ENCODE results near the gene KRTAP4-11.
"Not testable (repeated sequence)": the region's sequence is repeated elsewhere in the genome, so short reads cannot be mapped to it uniquely, and the experiment has no call there.

KRTAP4-11 gene

DNA sequence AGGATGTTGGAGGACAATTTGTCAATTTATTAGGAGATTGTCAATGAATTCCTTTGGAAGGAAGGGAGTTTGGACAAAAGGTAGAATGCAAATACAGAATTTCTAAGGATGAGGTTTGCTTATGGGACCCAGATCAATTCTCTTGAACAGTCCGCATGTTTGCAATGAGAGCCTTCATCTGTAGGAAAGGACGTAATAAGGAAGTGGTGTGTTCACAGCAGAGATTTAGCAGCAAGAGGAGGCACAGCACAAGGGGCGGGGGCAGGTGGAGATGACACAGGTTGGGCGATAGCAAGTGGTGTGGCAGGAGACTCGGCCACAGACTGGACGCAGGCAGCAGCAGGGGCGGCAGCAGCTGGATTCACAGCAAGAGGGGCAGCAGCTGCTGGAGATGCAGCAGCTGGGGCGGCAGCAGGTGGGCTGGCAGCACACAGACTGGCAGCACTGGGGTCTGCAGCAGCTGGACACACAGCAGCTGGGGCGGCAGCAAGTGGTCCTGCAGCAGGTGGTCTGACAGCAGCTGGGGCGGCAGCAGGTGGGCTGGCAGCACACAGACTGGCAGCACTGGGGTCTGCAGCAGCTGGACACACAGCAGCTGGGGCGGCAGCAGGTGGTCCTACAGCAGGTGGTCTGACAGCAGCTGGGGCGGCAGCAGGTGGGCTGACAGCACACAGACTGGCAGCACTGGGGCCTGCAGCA is 5.3 kb upstream of the KRTAP4-11 start:
- not testable (repeated sequence) for DNase-seq

DNA sequence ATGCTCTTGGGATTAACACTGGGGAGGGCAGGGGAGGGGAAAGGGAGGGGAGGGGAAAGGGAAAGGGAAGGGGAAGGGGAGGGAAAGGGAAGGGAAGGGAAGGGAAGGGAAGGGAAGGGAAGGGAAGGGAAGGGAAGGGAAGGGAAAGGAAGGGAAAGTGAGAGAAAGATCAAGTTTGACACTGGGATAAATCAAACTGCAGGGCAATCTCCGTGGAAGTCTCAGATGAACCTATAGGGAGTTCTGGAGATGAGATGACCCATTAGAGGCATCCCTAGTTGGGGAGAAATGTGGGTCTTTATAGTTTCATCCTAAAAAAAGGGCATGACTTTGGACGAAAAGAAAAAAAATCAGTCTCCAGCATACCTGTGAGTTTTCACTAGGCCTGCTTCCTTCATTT is 3.6 kb upstream of the KRTAP4-11 start:
- no peak for DNase-seq

DNA sequence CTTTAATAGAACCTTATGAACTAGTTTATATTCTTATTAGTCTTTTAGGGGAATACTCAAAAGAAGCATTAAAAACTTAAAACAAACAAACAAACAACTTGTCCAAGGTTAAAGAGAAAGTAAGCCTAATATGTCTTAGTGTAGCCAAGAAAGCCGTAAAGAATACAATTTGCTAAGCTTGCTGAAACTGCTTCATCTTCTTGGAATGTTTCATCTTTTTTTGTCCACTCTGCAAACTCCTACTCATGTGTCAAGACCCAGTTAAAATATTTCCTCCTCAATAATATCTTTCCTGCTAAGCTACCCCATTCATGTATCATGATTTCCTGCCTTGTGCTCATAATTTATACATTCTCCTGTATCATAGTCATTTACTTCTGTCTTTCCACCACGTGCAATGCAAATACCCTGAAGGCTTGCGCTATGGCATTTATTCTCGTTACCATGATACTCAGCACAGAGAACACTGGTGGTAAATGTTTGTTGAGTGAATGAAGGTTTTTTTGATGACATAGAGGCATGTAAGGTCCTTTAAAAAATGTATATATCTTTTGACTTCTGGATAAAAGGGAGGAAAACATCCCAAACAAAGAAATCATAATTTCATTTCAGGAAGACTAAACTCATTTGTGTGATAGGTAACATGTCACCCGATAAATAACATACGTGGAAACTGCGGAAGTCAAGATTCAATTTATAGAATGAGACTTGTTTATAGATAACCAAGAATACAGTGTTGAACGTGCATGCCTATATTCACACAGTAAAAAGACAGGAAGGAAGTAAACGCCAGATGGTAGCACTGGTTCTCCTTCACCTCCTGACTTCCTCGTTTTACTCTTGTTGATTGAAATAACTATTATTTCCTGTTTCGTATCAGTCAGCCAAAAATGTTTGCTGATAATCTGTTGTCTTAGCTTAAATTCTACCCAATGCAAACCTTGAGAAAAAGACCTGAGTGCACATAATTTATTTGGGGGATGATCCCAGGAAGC is 1.8 kb upstream of the KRTAP4-11 start:
- DNase-seq = not testable (repeated sequence)

DNA sequence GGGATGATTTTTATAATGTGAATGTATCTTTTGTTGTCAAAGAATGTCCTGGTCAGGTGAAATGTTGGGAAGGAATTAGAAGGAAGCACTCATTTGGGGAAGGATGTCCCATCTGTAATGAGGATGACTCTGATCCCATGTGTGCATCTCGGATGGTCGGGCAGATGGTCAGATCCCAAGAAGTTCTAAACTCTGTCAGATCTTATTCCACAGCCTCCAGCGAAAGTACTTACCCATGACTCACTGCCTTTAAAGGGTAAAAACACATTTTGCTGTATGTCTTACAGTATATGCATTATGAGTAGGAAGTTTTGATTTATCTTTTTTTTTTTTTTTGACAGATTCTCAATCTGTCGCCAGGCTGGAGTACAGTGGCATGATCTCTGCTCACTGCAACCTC is 548 bp upstream of the KRTAP4-11 start:
- DNase-seq = no peak

DNA sequence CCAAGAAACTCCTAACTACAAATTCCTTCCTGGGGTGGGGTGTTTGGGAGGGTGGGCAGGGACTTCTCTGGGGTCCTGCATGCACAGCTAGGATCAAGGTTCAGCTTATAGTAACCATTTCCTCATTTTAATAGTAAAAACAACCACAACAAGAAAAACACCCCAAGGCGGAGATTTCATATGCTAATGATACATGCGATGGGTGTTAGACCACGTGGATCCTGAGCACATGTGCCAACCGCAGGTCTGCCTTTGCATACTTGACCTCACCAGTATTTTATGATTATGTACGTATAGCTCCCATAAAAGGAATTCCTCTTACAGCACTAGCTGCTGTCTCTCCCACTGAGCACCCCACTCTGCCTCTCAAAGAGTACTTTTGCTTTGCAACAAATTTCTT is 1.9 kb downstream of the KRTAP4-11 start:
- DNase-seq = no peak

DNA sequence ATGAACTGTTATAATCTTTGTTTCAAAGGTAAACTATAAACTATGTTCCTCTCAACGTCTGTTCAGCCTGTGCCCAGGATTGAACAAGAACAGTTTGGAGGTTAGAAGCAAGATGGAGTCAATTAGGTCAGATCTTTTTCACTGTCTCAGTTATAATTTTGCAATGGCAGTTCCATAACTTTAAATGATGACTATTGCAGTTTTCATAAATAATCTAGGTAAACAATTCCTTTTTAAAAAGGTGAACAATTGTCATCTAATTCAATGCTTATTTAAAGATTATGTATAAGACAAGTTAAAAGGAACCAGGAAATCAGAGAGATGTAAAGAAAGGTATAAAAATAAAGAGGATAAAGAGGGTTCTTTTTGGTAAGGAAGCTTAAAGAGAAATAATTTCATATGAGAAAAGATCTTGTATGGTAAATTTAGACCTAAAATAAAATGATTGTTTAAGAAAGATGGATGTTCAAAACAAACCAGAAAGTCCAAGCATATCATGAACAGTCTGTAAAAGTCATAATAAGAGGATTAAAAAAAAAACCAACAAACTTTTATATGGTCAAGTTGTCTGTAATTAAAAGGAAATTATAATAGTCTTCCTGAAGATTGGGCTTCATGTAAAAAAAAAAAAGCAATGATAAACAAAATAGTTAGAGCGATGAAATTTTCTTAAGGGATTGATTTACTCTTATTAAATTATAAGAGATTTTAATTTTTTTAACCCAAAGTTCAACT is 6.9 kb downstream of the KRTAP4-11 start:
- no peak for DNase-seq

DNA sequence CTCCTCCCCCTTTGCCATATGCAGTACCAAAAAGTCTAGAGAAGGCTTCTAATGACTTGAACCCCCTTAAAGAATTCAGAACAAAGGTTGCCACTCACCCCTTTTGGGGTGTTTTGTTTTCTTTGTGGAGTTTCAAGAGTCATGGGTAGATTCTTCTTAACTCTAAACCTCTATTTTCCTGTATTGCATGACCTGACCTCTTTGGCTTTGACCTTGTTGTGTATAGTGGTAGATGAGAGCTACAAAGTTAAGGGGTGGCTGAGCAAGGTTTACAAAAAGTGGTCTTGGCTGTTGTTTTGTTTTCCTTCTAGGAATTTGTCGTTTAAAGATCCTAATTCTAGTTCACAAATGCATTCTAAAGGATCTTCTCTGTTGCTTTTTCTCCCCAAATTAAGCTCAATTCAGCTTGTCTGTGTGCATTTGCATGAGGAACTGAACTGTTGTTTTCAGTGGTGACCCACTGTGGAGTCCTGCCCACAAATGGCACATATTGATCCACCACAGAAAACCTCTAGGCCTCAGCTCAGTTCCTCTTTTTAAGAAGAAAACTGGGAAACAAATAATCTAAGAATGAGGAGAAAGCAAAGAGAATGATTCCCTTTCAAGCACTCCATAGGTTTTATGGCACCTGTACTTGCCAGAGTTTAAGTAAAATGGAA is 9.3 kb downstream of the KRTAP4-11 start:
- not testable (repeated sequence) for DNase-seq

DNA sequence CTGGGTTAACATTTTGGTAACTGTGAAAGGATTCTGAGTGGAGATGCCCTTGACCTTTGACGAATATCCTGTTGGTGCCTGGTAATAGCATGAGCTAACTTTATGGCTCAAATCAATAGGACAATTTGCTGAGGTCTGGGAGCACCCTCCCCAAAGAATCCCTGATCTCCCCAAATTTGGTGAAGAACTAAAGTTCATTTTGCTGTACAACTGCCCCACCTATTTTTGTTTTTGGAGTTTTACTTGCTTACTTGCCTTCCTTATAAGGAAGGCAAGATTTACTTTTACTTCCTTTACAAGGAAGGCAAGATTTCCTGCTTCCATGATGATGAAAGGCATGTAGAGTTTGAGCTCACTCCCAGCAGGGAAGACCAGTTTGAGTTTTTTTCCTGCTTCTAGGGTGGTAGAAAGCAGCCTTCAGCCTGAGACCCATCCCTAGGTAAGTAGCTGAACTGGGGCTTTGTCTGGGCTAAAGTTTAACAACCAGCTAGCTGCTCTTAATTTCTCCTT is 10.2 kb downstream of the KRTAP4-11 start:
- DNase-seq = no peak

DNA sequence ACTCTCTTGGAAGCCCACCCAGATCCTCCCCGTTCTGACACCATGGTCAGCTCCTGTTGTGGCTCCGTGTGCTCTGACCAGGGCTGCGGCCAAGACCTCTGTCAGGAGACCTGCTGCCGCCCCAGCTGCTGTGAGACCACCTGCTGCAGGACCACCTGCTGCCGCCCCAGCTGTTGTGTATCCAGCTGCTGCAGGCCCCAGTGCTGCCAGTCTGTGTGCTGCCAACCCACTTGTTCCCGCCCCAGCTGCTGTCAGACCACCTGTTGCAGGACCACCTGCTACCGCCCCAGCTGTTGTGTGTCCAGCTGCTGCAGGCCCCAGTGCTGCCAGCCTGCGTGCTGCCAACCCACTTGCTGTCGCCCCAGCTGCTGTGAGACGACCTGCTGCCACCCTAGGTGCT is 12.8 kb downstream of the KRTAP4-11 start, which contains the start of gene KRTAP4-9:
Gene KRTAP4-9 (plus strand): TSS at position 43 of the 400 bp plus-strand sequence. CDS start 0 bp downstream, at position 43.
- not testable (repeated sequence) for DNase-seq

DNA sequence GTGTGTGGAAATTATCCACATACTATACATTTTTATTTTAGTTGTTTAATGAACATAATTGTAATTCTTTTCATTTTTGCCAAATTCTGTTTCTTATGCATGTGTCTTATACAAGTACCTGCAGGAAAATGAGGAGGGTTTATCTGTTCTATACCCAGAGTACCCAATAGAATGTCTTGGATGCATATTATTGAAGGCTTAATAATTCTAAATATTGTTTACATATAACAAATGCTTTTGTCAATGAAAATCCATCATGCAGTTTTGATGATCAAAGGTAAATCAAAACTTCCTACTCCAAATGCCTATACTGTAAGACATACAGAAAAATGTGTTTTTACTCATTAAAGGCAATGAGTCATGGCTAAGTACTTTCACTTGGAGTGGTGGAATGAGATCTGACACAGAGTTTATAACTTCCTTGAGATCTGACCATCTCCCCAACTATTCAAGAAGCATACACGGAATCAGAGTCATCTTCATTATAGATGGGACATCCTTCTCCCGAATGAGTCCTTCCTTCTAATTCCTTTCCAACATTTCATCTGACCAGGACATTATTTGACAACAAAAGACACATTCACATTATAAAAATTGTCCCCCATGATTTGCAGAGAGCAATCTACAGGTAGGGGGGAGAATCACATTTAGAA is 13.7 kb downstream of the KRTAP4-11 start:
- not testable (repeated sequence) for DNase-seq

DNA sequence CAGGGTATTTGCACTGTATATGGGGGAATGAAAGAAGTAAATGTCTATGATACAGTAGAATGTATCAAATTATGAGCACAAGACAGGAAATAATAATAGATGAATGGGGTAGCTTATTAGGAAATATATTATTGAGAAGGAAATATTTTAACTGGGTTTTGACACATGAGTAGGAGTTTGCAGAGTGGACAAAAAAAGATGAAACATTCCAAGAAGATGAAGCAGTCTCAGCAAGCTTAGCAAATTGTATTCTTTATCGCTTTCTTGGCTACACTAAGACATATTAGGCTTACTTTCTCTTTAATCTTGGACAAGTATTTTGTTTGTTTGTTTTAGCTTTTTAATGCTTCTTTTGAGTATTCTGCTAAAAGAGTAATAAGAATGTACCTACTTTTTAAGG is 14.3 kb downstream of the KRTAP4-11 start:
- no peak for DNase-seq

DNA sequence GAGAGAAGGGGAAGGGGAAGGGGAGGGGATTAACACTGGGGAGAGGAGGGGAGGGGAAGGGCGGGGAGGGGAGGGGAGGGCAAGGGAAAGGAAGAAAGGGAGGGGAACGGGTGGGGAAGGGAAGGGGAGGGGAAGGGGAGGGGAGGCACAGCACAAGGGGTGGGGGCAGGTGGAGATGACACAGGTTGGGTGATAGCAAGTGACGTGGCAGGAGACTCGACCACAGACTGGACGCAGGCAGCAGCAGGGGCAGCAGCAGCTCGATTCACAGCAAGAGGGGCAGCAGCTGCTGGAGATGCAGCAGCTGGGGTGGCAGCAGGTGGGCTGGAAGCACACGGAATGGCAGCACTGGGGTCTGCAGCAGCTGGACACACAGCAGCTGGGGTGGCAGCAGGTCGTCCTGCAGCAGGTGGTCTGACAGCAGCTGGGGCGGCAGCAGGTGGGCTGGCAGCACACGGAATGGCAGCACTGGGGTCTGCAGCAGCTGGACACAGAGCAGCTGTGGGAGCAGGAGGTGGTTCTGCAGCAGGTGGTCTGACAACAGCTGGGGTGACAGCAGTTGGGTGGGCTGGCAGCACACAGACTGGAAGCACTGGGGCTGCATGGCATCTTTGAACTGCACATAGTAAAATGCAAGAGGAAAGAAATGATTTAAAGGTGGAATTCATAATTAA is 16.4 kb downstream of the KRTAP4-11 start, which contains the start of gene KRTAP4-16:
Gene KRTAP4-16 (minus strand): TSS at position 624 of the 674 bp plus-strand sequence. CDS start 0 bp downstream, at position 624.
- DNase-seq = no peak

DNA sequence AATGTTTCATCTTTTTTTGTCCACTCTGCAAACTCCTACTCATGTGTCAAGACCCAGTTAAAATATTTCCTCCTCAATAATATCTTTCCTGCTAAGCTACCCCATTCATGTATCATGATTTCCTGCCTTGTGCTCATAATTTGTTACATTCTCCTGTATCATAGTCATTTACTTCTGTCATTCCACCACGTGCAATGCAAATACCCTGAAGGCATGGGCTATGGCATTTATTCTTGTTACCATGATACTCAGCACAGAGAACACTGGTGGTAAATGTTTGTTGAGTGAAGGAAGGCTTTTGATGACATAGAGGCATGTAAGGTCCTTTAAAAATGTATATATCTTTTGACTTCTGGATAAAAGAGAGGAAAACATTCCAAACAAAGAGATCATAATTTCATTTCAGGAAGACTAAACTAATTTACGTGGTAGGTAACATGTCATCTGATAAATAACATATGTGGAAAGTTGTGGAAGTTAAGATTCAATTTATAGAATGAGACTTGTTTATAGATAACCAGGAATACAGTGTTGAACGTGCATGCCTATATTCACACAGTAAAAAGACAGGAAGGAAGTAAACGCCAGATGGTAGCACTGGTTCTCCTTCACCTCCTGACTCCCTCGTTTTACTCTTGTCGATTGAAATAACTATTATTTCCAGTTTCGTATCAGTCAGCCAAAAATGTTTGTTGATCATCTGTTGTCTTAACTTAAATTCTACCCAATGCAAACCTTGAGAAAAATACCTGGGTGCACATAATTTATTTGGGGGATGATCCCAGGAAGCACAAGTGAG is 18.3 kb downstream of the KRTAP4-11 start:
- not testable (repeated sequence) for DNase-seq

DNA sequence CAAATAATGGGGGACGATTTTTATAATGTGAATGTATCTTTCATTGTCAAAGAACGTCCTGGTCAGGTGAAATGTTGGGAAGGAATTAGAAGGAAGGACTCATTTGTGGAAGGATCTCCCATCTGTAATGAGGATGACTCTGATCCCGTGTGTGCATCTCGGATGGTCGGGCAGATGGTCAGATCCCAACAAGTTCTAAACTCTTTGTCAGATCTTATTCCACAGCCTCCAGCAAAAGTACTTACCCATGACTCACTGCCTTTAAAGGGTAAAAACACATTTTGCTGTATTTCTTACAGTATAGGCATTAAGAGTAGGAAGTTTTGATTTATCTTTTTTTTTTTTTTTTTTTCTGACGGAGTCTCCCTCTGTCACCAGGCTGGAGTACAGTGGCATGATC is 19.7 kb downstream of the KRTAP4-11 start:
- DNase-seq = no peak

DNA sequence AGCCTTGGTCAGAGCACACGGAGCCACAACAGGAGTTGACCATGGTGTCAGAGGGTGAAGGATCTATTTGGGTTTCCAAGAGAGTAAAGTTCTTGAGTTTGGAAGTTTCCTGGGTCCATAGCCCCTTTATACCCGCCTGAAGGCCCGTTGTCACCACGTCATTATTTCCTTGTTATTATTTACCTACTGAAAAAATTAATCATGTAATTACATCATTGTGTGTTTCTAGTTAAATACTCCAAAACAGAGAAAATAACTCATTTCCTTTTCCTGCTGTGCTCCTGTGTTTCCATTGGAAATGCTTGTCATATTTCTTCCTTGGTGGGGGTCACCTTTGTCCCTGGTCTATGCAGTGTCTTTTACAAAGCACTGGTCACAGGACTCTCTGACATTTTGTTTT is 20.1 kb downstream of the KRTAP4-11 start, which contains the start of gene KRTAP4-8:
Gene KRTAP4-8 (minus strand): TSS at position 101 of the 400 bp plus-strand sequence. CDS start 58 bp downstream, at position 43.
- DNase-seq = no peak

DNA sequence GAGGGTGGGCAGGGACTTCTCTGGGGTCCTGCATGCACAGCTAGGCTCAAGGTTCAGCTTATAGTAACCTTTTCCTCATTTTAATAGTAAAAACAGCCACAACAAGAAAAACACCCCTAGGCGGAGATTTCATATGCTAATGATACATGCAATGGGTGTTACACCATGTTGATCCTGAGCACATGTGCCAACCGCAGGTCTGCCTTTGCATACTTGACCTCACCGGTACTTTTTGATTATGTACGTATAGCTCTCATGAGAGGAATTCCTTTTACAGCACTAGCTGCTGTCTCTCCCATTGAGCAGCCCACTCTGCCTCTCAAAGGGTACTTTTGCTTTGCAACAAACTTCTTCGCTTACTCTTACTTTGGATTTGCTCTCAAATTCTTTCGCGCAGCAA is 22.1 kb downstream of the KRTAP4-11 start:
- no peak for DNase-seq

DNA sequence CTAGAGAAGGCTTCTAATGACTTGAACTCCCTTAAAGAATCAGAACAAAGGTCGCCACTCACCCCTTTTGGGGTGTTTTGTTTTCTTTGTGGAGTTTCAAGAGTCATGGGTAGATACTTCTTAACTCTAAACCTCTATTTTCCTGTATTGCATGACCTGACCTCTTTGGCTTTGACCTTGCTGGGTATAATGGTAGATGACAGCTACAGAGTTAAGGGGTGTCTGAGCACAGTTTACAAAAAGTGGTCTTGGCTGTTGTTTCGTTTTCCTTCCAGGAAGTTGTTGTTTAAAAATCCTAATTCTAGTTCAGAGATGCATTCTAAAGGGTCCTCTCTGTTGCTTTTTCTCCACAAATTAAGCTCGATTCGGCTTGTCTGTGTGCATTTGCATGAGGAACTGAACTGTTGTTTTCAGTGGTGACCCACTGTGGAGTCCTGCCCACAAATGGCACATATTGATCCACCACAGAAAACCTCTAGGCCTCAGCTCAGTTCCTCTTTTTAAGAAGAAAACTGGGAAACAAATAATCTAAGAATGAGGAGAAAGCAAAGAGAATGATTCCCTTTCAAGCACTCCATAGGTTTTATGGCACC is 29.3 kb downstream of the KRTAP4-11 start:
- DNase-seq = not testable (repeated sequence)

DNA sequence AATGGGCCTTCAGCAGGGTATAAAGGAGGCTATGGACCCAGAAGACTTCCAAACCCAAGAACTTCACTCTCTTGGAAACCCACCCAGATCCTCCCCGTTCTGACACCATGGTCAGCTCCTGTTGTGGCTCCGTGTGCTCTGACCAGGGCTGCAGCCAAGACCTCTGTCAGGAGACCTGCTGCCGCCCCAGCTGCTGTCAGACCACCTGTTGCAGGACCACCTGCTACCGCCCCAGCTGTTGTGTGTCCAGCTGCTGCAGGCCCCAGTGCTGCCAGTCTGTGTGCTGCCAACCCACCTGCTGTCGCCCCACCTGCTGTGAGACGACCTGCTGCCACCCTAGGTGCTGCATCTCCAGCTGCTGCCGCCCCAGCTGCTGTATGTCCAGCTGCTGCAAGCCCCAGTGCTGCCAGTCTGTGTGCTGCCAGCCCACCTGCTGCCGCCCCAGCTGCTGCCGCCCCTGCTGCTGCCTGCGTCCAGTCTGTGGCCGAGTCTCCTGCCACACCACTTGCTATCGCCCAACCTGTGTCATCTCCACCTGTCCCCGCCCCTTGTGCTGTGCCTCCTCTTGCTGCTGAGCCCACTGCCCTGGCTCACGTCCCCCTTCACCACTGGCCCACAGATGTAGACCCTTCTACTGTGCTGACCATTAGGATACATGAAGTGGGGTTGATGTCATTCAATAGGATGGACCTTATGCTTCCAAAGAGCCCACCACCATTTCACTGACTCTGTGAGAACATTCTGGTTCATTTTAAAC is 33.9 kb downstream of the KRTAP4-11 start, which contains the start of gene KRTAP4-7:
Gene KRTAP4-7 (plus strand): TSS at position 51 of the 757 bp plus-strand sequence. CDS start 57 bp downstream, at position 108.
- not testable (repeated sequence) for DNase-seq

Data from NCI-H1417 treated with DMSO at 0.1 percent for 48 hours (cell line).